HEK293 (cell line): ENCODE results near the gene LACC1.

Experiments
- CTCF ChIA-PET: fragments of 350-600 bp; formaldehyde crosslinking; extraction: SDS; loops from one replicate; lab custom pipeline; 2021; ENCODE audit warnings: antibody characterized with exemption; lab: Yijun Ruan, JAX
- POLR2A ChIA-PET: fragments of 300-600 bp; formaldehyde crosslinking; extraction: SDS; loops from one replicate; lab custom pipeline; 2020; ENCODE audit warnings: antibody characterized with exemption, inconsistent platforms; lab: Yijun Ruan, JAX
- H3K27ac ChIP-seq: fragments of 200-500 bp; sonication (Bioruptor generic); 2 replicates; pipeline ENCODE4 v1.5.1; 2014; ENCODE audit warnings: low read depth, low read length, control low read depth, inconsistent platforms; ENCODE audit errors: extremely low read depth
- H3K36me3 ChIP-seq, 2 experiments: fragments of 200-500 bp in 1 of 2; sonication (Bioruptor generic) in 1 of 2; 1 replicate in 1 of 2; 2 replicates in 1 of 2; pipeline ENCODE4 v1.5.1; 2014 to 2017; ENCODE audit warnings: inconsistent platforms in 2 of 2, low read length in 2 of 2; ENCODE audit not compliant: control insufficient read depth in 2 of 2, insufficient read depth in 1 of 2
- H3K4me1 ChIP-seq: fragments of 200-500 bp; sonication (Bioruptor generic); 2 replicates; pipeline ENCODE4 v1.5.1; 2014; ENCODE audit warnings: mild to moderate bottlenecking, low read length, inconsistent platforms; ENCODE audit not compliant: control insufficient read depth, insufficient read depth
- H3K4me3 ChIP-seq: 2 replicates; pipeline ENCODE4 v1.5.1; 2011; ENCODE audit warnings: low read depth, mild to moderate bottlenecking, control low read depth, low read length, moderate library complexity
- H3K9me3 ChIP-seq: fragments of 200-500 bp; sonication (Bioruptor generic); 2 replicates; pipeline ENCODE4 v1.5.1; 2014; ENCODE audit warnings: low read depth, low read length, inconsistent platforms; ENCODE audit not compliant: control insufficient read depth, insufficient read depth
- KLF7 ChIP-seq: fragments of 450-650 bp; formaldehyde crosslinking; IDR thresholded peaks from 2 replicates; pipeline ENCODE4 v1.5.1; 2016; ENCODE audit warnings: missing biosample characterization, missing genetic modification characterization, borderline replicate concordance
- TRIM28 ChIP-seq: IDR thresholded peaks from 2 replicates; pipeline ENCODE4 v1.6.1; 2011; ENCODE audit warnings: low read length, control low read depth, borderline replicate concordance
- ZBTB21 ChIP-seq: fragments of 450-650 bp; formaldehyde crosslinking; IDR thresholded peaks from 2 replicates; pipeline ENCODE4 v1.5.1; 2017; ENCODE audit warnings: missing biosample characterization, missing genetic modification characterization
- ZFP3 ChIP-seq: fragments of 450-650 bp; formaldehyde crosslinking; IDR thresholded peaks from 2 replicates; pipeline ENCODE4 v1.5.1; 2016; ENCODE audit warnings: low read depth, missing biosample characterization, missing genetic modification characterization
- ZFP69B ChIP-seq: fragments of 450-650 bp; formaldehyde crosslinking; IDR thresholded peaks from 2 replicates; pipeline ENCODE4 v1.5.1; 2016; ENCODE audit warnings: missing biosample characterization, missing genetic modification characterization
- ZNF132 ChIP-seq: fragments of 450-650 bp; formaldehyde crosslinking; IDR thresholded peaks from 2 replicates; pipeline ENCODE4 v1.5.1; 2017; ENCODE audit warnings: missing biosample characterization, missing genetic modification characterization, borderline replicate concordance
- ZNF169 ChIP-seq: fragments of 450-650 bp; formaldehyde crosslinking; IDR thresholded peaks from 2 replicates; pipeline ENCODE4 v1.5.1; 2016; ENCODE audit warnings: missing biosample characterization, missing genetic modification characterization
- ZNF214 ChIP-seq: fragments of 450-650 bp; formaldehyde crosslinking; IDR thresholded peaks from 2 replicates; pipeline ENCODE4 v1.5.1; 2017; ENCODE audit warnings: missing biosample characterization, mild to moderate bottlenecking, missing genetic modification characterization, borderline replicate concordance
- ZNF341 ChIP-seq: fragments of 450-650 bp; formaldehyde crosslinking; IDR thresholded peaks from 2 replicates; pipeline ENCODE4; 2016; ENCODE audit warnings: low read depth, missing biosample characterization, missing genetic modification characterization
- ZNF473 ChIP-seq: fragments of 450-650 bp; formaldehyde crosslinking; IDR thresholded peaks from 2 replicates; pipeline ENCODE4 v1.5.1; 2017; ENCODE audit warnings: missing biosample characterization, missing genetic modification characterization
- ZNF48 ChIP-seq: fragments of 450-650 bp; formaldehyde crosslinking; IDR thresholded peaks from 2 replicates; pipeline ENCODE4 v1.5.1; 2016; ENCODE audit warnings: missing biosample characterization, missing genetic modification characterization
- ZNF621 ChIP-seq: fragments of 450-650 bp; formaldehyde crosslinking; IDR thresholded peaks from 2 replicates; pipeline ENCODE4 v1.5.1; 2017; ENCODE audit warnings: missing biosample characterization, missing genetic modification characterization
- ZNF623 ChIP-seq: fragments of 450-650 bp; formaldehyde crosslinking; IDR thresholded peaks from 2 replicates; pipeline ENCODE4 v1.5.1; 2016; ENCODE audit warnings: missing biosample characterization, missing genetic modification characterization
- ZNF624 ChIP-seq: fragments of 450-650 bp; formaldehyde crosslinking; IDR thresholded peaks from 2 replicates; pipeline ENCODE4 v1.5.1; 2017; ENCODE audit warnings: missing biosample characterization, missing genetic modification characterization
- ZNF626 ChIP-seq: fragments of 450-650 bp; sonication (Bioruptor Pico); formaldehyde crosslinking; IDR thresholded peaks from 2 replicates; pipeline ENCODE4 v1.5.1; 2018; ENCODE audit warnings: missing biosample characterization, missing genetic modification characterization, inconsistent platforms
- ZNF629 ChIP-seq: fragments of 450-650 bp; formaldehyde crosslinking; IDR thresholded peaks from 2 replicates; pipeline ENCODE4 v1.5.1; 2017; ENCODE audit warnings: missing biosample characterization, missing genetic modification characterization
- ZNF747 ChIP-seq: fragments of 450-650 bp; formaldehyde crosslinking; IDR thresholded peaks from 2 replicates; pipeline ENCODE4 v1.5.1; 2016; ENCODE audit warnings: missing biosample characterization, missing genetic modification characterization
- ZNF830 ChIP-seq: fragments of 450-650 bp; IDR thresholded peaks from 2 replicates; pipeline ENCODE4 v1.5.0; 2018; ENCODE audit warnings: missing biosample characterization, missing genetic modification characterization, low read depth, mild to moderate bottlenecking, moderate library complexity
- TF ChIP-seq, protein P1 (sequence below): fragments of 450-650 bp; formaldehyde crosslinking; IDR thresholded peaks from 2 replicates; pipeline ENCODE4 v1.5.1; 2016; ENCODE audit warnings: missing biosample characterization, missing genetic modification characterization
- TF ChIP-seq, protein P2 (sequence below): IDR thresholded peaks from 2 replicates; pipeline ENCODE4 v1.6.1; 2011; ENCODE audit warnings: mild to moderate bottlenecking, low read depth, low read length, borderline replicate concordance
- TF ChIP-seq, protein P3 (sequence below): fragments of 450-650 bp; formaldehyde crosslinking; IDR thresholded peaks from 2 replicates; pipeline ENCODE4 v1.5.1; 2017; ENCODE audit warnings: missing biosample characterization, missing genetic modification characterization

The LACC1 gene

DNA sequence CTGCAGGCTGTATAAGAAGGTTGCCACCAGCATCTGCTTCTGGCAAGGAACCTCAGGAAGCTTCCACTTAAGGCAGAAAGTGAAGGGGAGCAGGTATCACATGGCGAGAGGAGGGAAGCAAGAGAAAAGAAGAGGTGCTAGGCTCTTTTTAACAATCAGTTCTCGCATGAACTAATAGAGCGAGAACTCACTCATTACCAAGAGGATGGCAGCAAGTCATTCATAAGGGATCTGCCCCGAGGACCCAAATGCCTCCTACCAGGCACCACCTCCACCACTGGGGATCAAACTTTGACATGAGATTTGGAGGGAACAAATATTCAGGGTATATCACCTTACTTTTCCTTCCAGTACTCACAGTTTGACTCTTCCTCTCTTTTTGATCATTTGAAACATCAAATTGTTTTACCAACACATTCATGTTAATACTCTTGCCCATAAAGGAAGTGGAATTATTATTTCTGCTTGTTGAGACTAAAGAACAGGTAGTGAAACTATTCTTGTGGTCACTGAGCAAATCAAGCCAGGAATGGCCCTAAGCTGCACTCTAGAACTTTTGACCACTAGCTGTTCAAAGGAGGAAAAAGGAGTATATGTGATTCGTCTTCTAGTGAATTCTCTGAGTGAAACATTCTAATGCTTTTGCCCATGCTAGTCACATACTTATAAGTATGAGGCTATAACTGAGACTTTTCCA is 45.0 kb downstream of the LACC1 start (continued):
- no peak for TF ChIP-seq ZNF626 (tag by site-specific recombination)
- TF ChIP-seq, protein P1, sequence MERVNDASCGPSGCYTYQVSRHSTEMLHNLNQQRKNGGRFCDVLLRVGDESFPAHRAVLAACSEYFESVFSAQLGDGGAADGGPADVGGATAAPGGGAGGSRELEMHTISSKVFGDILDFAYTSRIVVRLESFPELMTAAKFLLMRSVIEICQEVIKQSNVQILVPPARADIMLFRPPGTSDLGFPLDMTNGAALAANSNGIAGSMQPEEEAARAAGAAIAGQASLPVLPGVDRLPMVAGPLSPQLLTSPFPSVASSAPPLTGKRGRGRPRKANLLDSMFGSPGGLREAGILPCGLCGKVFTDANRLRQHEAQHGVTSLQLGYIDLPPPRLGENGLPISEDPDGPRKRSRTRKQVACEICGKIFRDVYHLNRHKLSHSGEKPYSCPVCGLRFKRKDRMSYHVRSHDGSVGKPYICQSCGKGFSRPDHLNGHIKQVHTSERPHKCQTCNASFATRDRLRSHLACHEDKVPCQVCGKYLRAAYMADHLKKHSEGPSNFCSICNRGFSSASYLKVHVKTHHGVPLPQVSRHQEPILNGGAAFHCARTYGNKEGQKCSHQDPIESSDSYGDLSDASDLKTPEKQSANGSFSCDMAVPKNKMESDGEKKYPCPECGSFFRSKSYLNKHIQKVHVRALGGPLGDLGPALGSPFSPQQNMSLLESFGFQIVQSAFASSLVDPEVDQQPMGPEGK (tag by site-specific recombination) = no peak
- no peak for TF ChIP-seq ZNF473 (tag by site-specific recombination)
- TF ChIP-seq ZNF830 (tag by site-specific recombination) = no peak
- TF ChIP-seq ZBTB21 = no peak
- TF ChIP-seq ZNF48 (tag by site-specific recombination) = no peak
- TF ChIP-seq ZNF624 (tag by site-specific recombination) = no peak
- no peak for TF ChIP-seq ZNF341
- TF ChIP-seq, protein P2, sequence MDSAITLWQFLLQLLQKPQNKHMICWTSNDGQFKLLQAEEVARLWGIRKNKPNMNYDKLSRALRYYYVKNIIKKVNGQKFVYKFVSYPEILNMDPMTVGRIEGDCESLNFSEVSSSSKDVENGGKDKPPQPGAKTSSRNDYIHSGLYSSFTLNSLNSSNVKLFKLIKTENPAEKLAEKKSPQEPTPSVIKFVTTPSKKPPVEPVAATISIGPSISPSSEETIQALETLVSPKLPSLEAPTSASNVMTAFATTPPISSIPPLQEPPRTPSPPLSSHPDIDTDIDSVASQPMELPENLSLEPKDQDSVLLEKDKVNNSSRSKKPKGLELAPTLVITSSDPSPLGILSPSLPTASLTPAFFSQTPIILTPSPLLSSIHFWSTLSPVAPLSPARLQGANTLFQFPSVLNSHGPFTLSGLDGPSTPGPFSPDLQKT = no peak
- TF ChIP-seq ZNF629 (tag by site-specific recombination) = no peak
- TF ChIP-seq, protein P3, sequence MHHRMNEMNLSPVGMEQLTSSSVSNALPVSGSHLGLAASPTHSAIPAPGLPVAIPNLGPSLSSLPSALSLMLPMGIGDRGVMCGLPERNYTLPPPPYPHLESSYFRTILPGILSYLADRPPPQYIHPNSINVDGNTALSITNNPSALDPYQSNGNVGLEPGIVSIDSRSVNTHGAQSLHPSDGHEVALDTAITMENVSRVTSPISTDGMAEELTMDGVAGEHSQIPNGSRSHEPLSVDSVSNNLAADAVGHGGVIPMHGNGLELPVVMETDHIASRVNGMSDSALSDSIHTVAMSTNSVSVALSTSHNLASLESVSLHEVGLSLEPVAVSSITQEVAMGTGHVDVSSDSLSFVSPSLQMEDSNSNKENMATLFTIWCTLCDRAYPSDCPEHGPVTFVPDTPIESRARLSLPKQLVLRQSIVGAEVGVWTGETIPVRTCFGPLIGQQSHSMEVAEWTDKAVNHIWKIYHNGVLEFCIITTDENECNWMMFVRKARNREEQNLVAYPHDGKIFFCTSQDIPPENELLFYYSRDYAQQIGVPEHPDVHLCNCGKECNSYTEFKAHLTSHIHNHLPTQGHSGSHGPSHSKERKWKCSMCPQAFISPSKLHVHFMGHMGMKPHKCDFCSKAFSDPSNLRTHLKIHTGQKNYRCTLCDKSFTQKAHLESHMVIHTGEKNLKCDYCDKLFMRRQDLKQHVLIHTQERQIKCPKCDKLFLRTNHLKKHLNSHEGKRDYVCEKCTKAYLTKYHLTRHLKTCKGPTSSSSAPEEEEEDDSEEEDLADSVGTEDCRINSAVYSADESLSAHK = no peak
- no peak for TF ChIP-seq ZNF169 (tag by site-specific recombination)

DNA sequence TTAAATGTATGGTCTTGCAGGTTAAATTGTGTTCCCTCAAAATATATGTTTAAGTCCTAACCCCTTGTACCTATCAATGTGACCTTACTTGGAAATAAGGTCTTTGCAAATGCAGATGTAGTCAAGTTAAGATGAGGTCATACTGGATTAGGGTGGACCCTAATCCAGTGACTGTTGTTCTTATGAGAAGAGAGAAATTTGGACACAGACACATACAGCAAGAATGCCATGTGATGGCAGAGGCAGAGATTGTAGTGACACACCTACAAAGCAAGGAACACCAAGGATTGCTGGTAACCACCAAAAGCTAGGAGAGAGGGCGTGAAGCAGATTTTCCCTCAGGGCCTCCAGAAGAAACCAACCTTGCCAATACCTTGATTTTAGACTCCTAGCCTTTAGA is 50.2 kb downstream of the LACC1 start:
- no peak overlapping the region for H3K4me3 ChIP-seq
- H3K9me3 ChIP-seq = no peaks in the 10 kb centered on the region
- H3K27ac ChIP-seq = no peak overlapping the region
- H3K4me1 ChIP-seq = no peaks in the 10 kb centered on the region
- no peak for TF ChIP-seq ZFP3
- no peak for TF ChIP-seq ZNF132 (tag by site-specific recombination)
- TF ChIP-seq TRIM28 = no peak
- TF ChIP-seq ZFP69B = no peak
- no peak for TF ChIP-seq KLF7 (tag by site-specific recombination)
- no peak for TF ChIP-seq ZNF623 (tag by site-specific recombination)
- TF ChIP-seq ZNF621 (tag by site-specific recombination) = no peak
- TF ChIP-seq ZNF747 (tag by site-specific recombination) = no peak
- TF ChIP-seq, all 188 proteins: peak for 0
- no peaks in the 10 kb centered on the region for H3K36me3 ChIP-seq
- POLR2A ChIA-PET = no interaction called here
- CTCF ChIA-PET = no interaction called here

DNA sequence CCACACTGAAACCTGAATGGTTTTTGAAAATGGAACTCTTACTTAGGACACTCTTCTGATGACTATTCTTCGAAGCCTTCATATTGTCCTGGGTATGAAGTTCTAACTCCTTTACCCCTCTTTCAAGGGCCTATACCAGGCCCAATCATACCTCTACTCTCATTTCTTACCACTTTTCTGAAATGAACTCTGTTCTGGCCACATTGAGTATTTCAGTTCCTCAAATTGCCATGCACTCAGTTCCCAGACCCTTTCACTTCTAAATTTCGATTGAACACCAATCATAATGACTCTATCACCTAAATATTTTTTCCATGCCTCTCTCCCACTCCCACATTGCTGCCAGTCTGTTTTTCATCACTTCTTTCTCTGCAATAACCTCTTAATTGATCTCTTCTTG is 53.7 kb downstream of the LACC1 start:
- no peaks in the 10 kb centered on the region for H3K4me1 ChIP-seq
- TF ChIP-seq ZNF214 = no peak
- TF ChIP-seq ZBTB21 = no peak
- ChIA-PET CTCF (interaction anchor here (0.6 kb wide), 1 partner anchor 1063 kb away, joined by 3 read pairs; no protein-coding TSS in a partner anchor), POLR2A (no interaction called here)
- no peak overlapping the region for H3K27ac ChIP-seq
- H3K4me3 ChIP-seq = no peak overlapping the region
- no peaks in the 10 kb centered on the region for H3K36me3 ChIP-seq
- H3K9me3 ChIP-seq = no peaks in the 10 kb centered on the region
